ENCODE data around the gene N4BP2L2.
A peak's percentile ranks its signal among the peaks of the same experiment; 100 is the strongest.
"Not testable (repeated sequence)": the region's sequence is repeated elsewhere in the genome, so short reads cannot be mapped to it uniquely, and the experiment has no call there.

N4BP2L2 gene

DNA sequence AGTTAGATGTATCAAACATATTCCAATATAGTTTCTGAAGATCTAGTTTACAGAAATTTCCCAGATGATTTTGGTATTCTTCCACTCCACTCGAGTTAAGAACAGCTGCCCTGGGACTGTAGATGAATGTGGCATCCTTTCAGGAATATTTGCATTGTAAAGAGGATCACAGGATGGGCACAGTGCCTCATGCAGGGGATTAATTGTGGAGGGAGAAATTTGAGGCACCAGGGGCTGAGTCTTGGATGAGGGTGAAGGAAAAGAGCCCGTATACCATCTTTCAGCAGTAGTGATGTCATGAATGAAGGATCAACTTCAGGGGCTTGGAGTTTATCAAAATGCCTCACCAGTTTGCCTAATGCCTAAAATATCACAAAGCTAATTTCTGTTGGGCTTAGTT is 43.7 kb upstream of the N4BP2L2 start:
- no peak for TF ChIP-seq ZFX (IDR thresholded peaks at IDR 0.05)
- TF ChIP-seq, protein P1, sequence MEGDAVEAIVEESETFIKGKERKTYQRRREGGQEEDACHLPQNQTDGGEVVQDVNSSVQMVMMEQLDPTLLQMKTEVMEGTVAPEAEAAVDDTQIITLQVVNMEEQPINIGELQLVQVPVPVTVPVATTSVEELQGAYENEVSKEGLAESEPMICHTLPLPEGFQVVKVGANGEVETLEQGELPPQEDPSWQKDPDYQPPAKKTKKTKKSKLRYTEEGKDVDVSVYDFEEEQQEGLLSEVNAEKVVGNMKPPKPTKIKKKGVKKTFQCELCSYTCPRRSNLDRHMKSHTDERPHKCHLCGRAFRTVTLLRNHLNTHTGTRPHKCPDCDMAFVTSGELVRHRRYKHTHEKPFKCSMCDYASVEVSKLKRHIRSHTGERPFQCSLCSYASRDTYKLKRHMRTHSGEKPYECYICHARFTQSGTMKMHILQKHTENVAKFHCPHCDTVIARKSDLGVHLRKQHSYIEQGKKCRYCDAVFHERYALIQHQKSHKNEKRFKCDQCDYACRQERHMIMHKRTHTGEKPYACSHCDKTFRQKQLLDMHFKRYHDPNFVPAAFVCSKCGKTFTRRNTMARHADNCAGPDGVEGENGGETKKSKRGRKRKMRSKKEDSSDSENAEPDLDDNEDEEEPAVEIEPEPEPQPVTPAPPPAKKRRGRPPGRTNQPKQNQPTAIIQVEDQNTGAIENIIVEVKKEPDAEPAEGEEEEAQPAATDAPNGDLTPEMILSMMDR (conservative IDR thresholded peaks at IDR 0.05) = no peak
- no peak overlapping the region for H3K27ac ChIP-seq

DNA sequence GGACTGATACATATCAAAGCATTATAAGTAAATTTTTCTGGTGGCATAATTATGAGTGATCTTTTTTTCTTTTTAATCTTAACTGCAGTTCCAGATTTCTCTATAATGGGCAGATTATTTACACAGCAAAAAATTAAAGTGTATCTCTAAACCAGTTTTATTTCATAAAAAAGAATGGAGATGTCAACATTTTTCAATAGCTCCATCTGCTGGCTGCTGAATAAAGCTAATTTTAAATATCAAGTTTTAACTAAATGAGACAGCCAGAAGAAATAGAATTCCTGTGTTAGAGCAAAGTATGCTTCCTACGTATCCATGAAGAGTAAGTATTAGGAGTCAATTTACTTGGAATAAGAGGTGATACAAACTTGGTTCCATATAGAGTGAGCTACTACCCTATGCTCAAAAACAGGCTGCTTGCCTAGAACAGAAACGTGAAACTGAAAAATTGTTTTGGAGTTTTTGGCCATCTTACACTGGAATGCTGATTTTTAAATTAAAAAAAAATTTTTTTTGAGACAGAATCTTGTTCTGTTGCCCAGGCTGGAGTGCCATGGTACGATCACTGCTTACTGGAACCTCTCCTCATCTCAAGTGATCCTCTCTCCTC is 42.7 kb upstream of the N4BP2L2 start:
- no peak overlapping the region for H3K27ac ChIP-seq
- TF ChIP-seq ZFX (IDR thresholded peaks at IDR 0.05) = no peak
- TF ChIP-seq, protein P1 (conservative IDR thresholded peaks at IDR 0.05) = peak; percentile 95

DNA sequence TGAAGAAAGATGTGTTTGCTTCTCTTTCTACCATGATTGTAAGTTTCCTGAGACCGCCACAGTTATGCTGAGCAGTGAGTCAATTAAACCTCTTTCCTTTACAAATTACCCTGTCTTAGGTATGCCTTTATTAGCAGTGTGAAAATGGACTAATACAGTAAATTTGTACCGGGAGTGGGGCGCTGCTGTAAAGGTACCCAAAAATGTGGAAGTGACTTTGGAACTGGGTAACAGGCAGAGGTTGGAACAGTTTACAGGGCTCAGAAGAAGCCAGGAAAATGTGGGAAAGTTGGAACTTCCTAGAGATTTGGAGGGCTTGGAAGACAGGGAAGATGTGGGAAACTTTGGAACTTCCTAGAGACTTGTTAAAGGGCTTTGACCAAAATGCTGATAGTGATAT is 38.4 kb upstream of the N4BP2L2 start:
- H3K27ac ChIP-seq = no peak overlapping the region
- no peak for TF ChIP-seq ZFX (IDR thresholded peaks at IDR 0.05)
- TF ChIP-seq, protein P1 (conservative IDR thresholded peaks at IDR 0.05) = no peak

DNA sequence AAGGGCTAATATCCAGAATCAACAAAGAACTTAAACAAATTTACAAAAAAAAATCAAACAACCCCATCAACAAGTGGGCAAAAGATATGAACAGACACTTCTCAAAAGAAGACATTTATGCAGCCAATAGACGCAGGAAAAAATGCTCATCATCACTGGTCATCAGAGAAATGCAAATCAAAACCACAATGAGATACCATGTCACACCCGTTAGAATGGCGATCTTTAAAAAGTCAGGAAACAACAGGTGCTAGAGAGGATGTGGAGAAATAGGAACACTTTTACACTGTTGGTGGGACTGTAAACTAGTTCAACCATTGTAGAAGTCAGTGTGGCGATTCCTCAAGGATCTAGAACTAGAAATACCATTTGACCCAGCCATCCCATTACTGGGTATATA is 37.1 kb upstream of the N4BP2L2 start:
- not testable (repeated sequence) for H3K27ac ChIP-seq

DNA sequence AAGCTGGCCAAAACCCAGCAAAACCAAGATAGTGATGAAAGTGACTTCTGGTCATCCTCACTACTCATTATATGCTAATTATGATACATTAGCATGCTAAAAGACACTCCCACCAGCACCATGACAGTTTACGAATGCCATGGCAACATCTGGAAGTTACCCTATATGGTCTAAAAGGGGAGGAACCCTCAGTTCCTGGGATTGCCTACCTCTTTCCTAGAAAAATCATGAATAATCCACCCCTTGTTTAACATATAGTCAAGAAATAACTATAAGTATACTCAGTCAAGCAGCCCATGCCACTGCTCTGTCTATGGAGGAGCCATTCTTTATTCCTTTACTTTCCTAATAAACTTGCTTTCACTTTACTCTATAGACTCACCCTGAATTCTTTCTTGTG is 22.2 kb upstream of the N4BP2L2 start:
- H3K27ac ChIP-seq = not testable (repeated sequence)

DNA sequence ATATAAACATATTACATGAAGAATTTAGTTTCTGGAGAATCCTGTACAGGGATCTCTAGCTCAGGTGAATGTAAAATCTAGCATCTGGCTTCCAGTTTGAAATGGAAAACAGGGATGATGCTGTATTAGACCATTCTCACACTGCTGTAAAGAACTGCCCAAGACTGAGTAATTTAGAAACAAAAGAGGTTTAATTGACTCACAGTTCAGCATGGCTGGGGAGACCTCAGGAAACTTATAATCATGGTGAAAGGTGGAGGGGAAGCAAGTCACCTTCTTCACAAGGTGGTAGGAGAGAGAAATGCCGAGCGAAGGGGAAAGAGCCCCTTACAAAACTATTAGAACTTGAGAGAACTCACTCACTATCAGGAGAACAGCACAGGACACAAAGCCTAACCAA is 17.0 kb upstream of the N4BP2L2 start:
- TF ChIP-seq ZFX (IDR thresholded peaks at IDR 0.05) = no peak
- TF ChIP-seq, protein P1 (conservative IDR thresholded peaks at IDR 0.05) = no peak
- H3K27ac ChIP-seq = no peak overlapping the region

DNA sequence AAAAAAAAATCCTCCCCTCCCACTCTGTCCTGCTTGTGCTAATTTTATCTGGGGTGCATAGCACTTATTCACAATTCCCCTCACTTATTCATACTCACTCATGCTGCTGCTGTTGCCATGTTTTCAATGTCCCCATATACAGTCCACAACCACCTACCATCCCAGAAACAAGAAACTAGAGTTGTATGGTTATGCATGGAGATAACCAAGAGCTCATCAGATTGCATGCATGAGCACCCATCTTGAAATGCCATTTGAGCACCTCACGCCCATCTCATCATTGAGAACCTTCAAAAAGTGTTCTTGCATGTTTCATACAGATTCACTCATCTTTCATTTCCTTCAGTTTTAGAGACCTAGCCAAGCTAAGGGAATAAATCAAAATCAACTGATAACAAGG is 15.1 kb upstream of the N4BP2L2 start:
- H3K27ac ChIP-seq = no peak overlapping the region
- TF ChIP-seq ZFX (IDR thresholded peaks at IDR 0.05) = no peak
- TF ChIP-seq, protein P1 (conservative IDR thresholded peaks at IDR 0.05) = no peak

DNA sequence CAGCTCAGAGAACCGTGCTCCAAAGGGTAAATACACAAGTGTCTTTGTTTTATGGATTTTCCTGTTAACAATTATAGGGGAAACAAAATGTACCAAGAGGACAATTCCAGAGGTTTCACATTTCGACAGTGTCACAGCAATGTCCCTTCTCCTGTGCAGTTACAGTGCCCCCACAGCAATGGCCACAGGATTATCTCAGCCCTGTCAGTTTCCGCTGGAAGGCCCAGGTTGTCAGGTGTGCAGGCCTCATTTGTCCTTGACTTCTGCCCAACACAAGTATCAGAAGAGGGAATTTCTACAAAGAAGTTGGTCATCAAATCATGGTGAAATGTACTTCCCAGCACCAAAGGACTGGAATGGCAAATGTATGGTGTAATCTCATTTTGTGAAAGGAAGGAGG is 11.2 kb upstream of the N4BP2L2 start:
- no peak for TF ChIP-seq ZFX (IDR thresholded peaks at IDR 0.05)
- TF ChIP-seq, protein P1 (conservative IDR thresholded peaks at IDR 0.05) = no peak

More for the DNA sequence above, 11.2 kb upstream of the N4BP2L2 start:
- no peak overlapping the region for H3K27ac ChIP-seq
